B cell (primary cell): Measurements from ENCODE around the gene PHF8. TPM values are rescaled to one million over a fixed set of nuclear protein-coding genes. Genes with fewer than 3 reads are reported as not detected.

Source experiments
- ATAC-seq: fragments of 200-7000 bp; cut with Tn5 transposase; one replicate; pipeline ENCODE4 v1.10.0; 2021; ENCODE audit warnings: low read depth, mild to moderate bottlenecking, moderate number of reproducible peaks, moderate library complexity
- CTCF ChIA-PET: fragments of 350-600 bp; sonication (Branson Sonifier 250); formaldehyde crosslinking; loops from one replicate; lab custom pipeline; 2021; ENCODE audit warnings: antibody characterized with exemption, inconsistent platforms; lab: Charles Lee
- POLR2A ChIA-PET: fragments of 350-600 bp; sonication (Branson Sonifier 250); formaldehyde crosslinking; loops from one replicate; lab custom pipeline; 2021; ENCODE audit warnings: antibody characterized with exemption; lab: Charles Lee
- DNase-seq: peaks from one replicate; pipeline ENCODE4 v3.0.0; 2013
- H2AFZ ChIP-seq: 2 replicates; pipeline ENCODE4 v1.6.1; 2012; ENCODE audit warnings: mild to moderate bottlenecking, low read depth, low read length; ENCODE audit not compliant: insufficient read depth, poor library complexity, severe bottlenecking
- H3K27ac ChIP-seq, 2 donors: 1 replicate in 1 of 2; 2 replicates in 1 of 2; pipeline ENCODE4 v1.5.1; 2012 to 2013; ENCODE audit warnings: low read length in 2 of 2, mild to moderate bottlenecking in 2 of 2, moderate library complexity in 1 of 2
- H3K27me3 ChIP-seq, 4 experiments: fragments of 200-600 bp in 1 of 4; sonication (generic) in 1 of 4; replicated peaks in 1 of 4; 1 replicate in 2 of 4; 2 replicates in 2 of 4; pipeline versions ENCODE4 v1.6.1 to v1.7.0; 2013 to 2016; ENCODE audit warnings: low read length in 3 of 4, mild to moderate bottlenecking in 2 of 4, mixed read lengths in 1 of 4, moderate library complexity in 1 of 4; ENCODE audit not compliant: insufficient read depth in 4 of 4, control insufficient read depth in 3 of 4; ENCODE audit errors: control extremely low read depth in 1 of 4
- H3K36me3 ChIP-seq, 2 experiments: replicated peaks in 1 of 2; 1 replicate in 1 of 2; 2 replicates in 1 of 2; pipeline versions ENCODE4 v1.6.1 to v1.7.1; 2013; ENCODE audit warnings: low read length in 1 of 2; ENCODE audit not compliant: insufficient read depth in 2 of 2, control insufficient read depth in 1 of 2; ENCODE audit errors: control extremely low read depth in 1 of 2, extremely low read depth in 1 of 2
- H3K4me1 ChIP-seq, 2 donors: fragments of 200-600 bp in 1 of 2; sonication (generic) in 1 of 2; 1 replicate in 1 of 2; 2 replicates in 1 of 2; pipeline versions ENCODE4 v1.5.1 to v1.6.1; 2013 to 2017; ENCODE audit warnings: low read length in 2 of 2; ENCODE audit not compliant: control insufficient read depth in 2 of 2, insufficient read depth in 2 of 2
- H3K4me2 ChIP-seq: replicated peaks from 2 replicates; pipeline ENCODE3; 2012; ENCODE audit warnings: mild to moderate bottlenecking, low read depth, low read length; ENCODE audit not compliant: poor library complexity, severe bottlenecking
- H3K4me3 ChIP-seq, 5 experiments: fragments of 200-600 bp in 1 of 5; sonication (generic) in 1 of 5; 1 replicate in 3 of 5; 2 replicates in 2 of 5; pipeline versions ENCODE4 v1.5.1 to v1.7.0; 2011 to 2016; ENCODE audit warnings: low read length in 4 of 5, mild to moderate bottlenecking in 4 of 5, low read depth in 2 of 5, control low read depth in 1 of 5, moderate library complexity in 1 of 5; ENCODE audit not compliant: insufficient read depth in 1 of 5; ENCODE audit errors: control extremely low read depth in 1 of 5, extremely low read depth in 1 of 5
- H3K79me2 ChIP-seq: fragments of 200-600 bp; sonication (generic); one replicate; pipeline ENCODE4 v1.6.0; 2016; ENCODE audit warnings: low read length; ENCODE audit not compliant: control insufficient read depth, insufficient read depth
- H3K9ac ChIP-seq: fragments of 200-600 bp; sonication (generic); 2 replicates; pipeline ENCODE4 v1.6.1; 2017; ENCODE audit warnings: mild to moderate bottlenecking, low read length, moderate library complexity
- H3K9me3 ChIP-seq, 3 donors: one replicate each; pipeline versions ENCODE4 v1.6.1 to v1.7.1; 2013; ENCODE audit warnings: low read length in 2 of 3; ENCODE audit not compliant: control insufficient read depth in 2 of 3, insufficient read depth in 1 of 3; ENCODE audit errors: control extremely low read depth in 1 of 3
- H4K20me1 ChIP-seq: 2 replicates; pipeline ENCODE4 v1.6.0; 2012; ENCODE audit warnings: mild to moderate bottlenecking, low read length; ENCODE audit not compliant: insufficient read depth, control insufficient read depth, poor library complexity, severe bottlenecking
- H3K27ac Mint-ChIP-seq: one replicate; pipeline ENCODE4 v1.8.0; 2021; ENCODE audit warnings: mixed read lengths
- H3K27me3 Mint-ChIP-seq: one replicate; pipeline ENCODE4 v1.8.0; 2021; ENCODE audit warnings: mixed read lengths
- H3K4me1 Mint-ChIP-seq: one replicate; pipeline ENCODE4 v1.8.0; 2021; ENCODE audit warnings: mixed read lengths
- H3K4me3 Mint-ChIP-seq: one replicate; pipeline ENCODE4 v1.8.0; 2021; ENCODE audit warnings: mixed read lengths
- H3K9me3 Mint-ChIP-seq: one replicate; pipeline ENCODE4 v1.8.0; 2022; ENCODE audit warnings: mixed read lengths; ENCODE audit not compliant: insufficient read depth
- CTCF ChIP-seq: fragments of 200-600 bp; IDR thresholded peaks from one replicate; pipeline ENCODE4 v1.8.0; 2022; ENCODE audit warnings: antibody characterized with exemption, mild to moderate bottlenecking
- EZH2 ChIP-seq: IDR thresholded peaks from 2 replicates; pipeline ENCODE4 v1.6.1; 2012; ENCODE audit warnings: borderline replicate concordance, low read depth, mild to moderate bottlenecking, moderate library complexity, low read length; ENCODE audit not compliant: insufficient read depth, poor library complexity, severe bottlenecking
- WGBS: methylation state at CpG from one replicate; pipeline ENCODE4 v1.1.5; 2013; ENCODE audit warnings: missing lambda C conversion rate; ENCODE audit not compliant: insufficient coverage; 5-methylcytosine and 5-hydroxymethylcytosine counted together
- intact Hi-C: fragments of 100-400 bp; cut with micrococcal nuclease; formaldehyde crosslinking; loops from one replicate; pipeline ENCODE4 v1.10.0; 2022
- polyA plus RNA-seq: library from polyadenylated mRNA; depleted of rRNA; stranded (reverse); fragments of >200 nt; gene quantifications from 2 replicates; pipeline ENCODE4 v1.2.3, GENCODE V29; 2012
- total RNA-seq, 2 donors: library from RNA; stranded (reverse); fragments of 120-200 nt in 1 of 2; gene quantifications; 1 replicate in 1 of 2; 2 replicates in 1 of 2; pipeline versions ENCODE4 v1.2.3 to v1.2.4, GENCODE V29; 2013 to 2022

The PHF8 gene
- total and polyA plus RNA-seq, 2 donors (not counting 1 experiment from before 2014, with no cell fraction given), result 21.4 to 73.2 TPM

- ATAC-seq, result no peak
Observed at GRCh38 chrX:54044877-54045338, 635 bp upstream of the PHF8 start.

More at GRCh38 chrX:54044877-54045338, 635 bp upstream of the PHF8 start:
- H3K4me1 ChIP-seq, result peaks cover 9 to 13% of the 10 kb centered on the region in 2 donors
- peak overlapping the region; percentile 27 to 86 (median 68) for H3K4me3 ChIP-seq
- H4K20me1 ChIP-seq, result no peaks in the 10 kb centered on the region
- Mint-ChIP-seq H3K27ac (peak overlapping the region; percentile 95), H3K4me1 (peaks cover 17% of the 10 kb centered on the region), H3K9me3 (no peaks in the 10 kb centered on the region), H3K27me3 (no peaks in the 10 kb centered on the region), H3K4me3 (peak overlapping the region; percentile 97)
- peak overlapping the region; percentile 83 for H2AFZ ChIP-seq
- ChIA-PET CTCF (interaction anchor here (1.5 to 2.2 kb wide), 2 partner anchors 361 to 1012 kb away, joined by 3 to 7 read pairs; no protein-coding TSS in a partner anchor), POLR2A (interaction anchor here (1.2 to 2.9 kb wide), 8 partner anchors 138 to 1672 kb away, joined by 3 to 15 read pairs (median 6); partner anchors contain the start of genes APEX2, FAM120C, GNL3L and RRAGB)
- no peak for DNase-seq
- intact Hi-C loops, result loop anchor here (1.0 to 10.0 kb wide), 5 partner anchors 138 to 1672 kb away; partner anchors contain the start of genes FAM120C, KANTR, RRAGB and TSR2
- peaks cover 1 to 14% of the 10 kb centered on the region in 2 experiments for H3K36me3 ChIP-seq
- peak overlapping the region; percentile 84 to 87 for H3K27ac ChIP-seq
- WGBS, result 0% methylated on average over 6 of the region's 10 CpGs
- H3K4me2 ChIP-seq, result peak overlapping the region; percentile 70
- no peaks in the 10 kb centered on the region for H3K9me3 ChIP-seq
- no peaks in the 10 kb centered on the region for H3K27me3 ChIP-seq
- no peaks in the 10 kb centered on the region for H3K79me2 ChIP-seq
- no peak for TF ChIP-seq EZH2
- TF ChIP-seq CTCF, result no peak
- peak overlapping the region; percentile 64 for H3K9ac ChIP-seq
